Mucosa of descending colon (tissue), 3 donors: ENCODE data around the gene ANXA2R. TPM values are rescaled to one million over a fixed set of nuclear protein-coding genes. Genes with fewer than 3 reads are reported as not detected.
"Not testable (repeated sequence)": the region's sequence is repeated elsewhere in the genome, so short reads cannot be mapped to it uniquely, and the experiment has no call there.

Source experiments
- ATAC-seq: fragments of 200-7000 bp; cut with Tn5 transposase; one replicate; pipeline ENCODE4 v1.9.1; 2020; ENCODE audit warnings: mild to moderate bottlenecking, moderate library complexity
- DNase-seq, 3 donors: peaks; one replicate each; pipeline ENCODE4 v3.0.0-alpha.2; 2020
- H3K36me3 ChIP-seq: fragments of 200-600 bp; one replicate; pipeline ENCODE4 v1.8.0; 2021; ENCODE audit warnings: low read depth, mild to moderate bottlenecking
- H3K4me1 ChIP-seq: fragments of 200-600 bp; one replicate; pipeline ENCODE4 v1.8.0; 2021; ENCODE audit warnings: low read depth, mild to moderate bottlenecking
- H3K4me3 ChIP-seq: fragments of 200-600 bp; one replicate; pipeline ENCODE4 v1.8.0; 2021; ENCODE audit warnings: mild to moderate bottlenecking
- H3K9me3 ChIP-seq: fragments of 200-600 bp; one replicate; pipeline ENCODE4 v1.8.0; 2021; ENCODE audit warnings: mild to moderate bottlenecking
- intact Hi-C, 2 donors: fragments of 100-400 bp; cut with DNase I in 1 of 2; cut with micrococcal nuclease in 1 of 2; formaldehyde crosslinking; loops; one replicate each; pipeline versions ENCODE4 v1.11.0 to v1.11.1; 2022; cut with DNase I, micrococcal nuclease
- long read RNA-seq, 2 donors: library from polyadenylated mRNA; unstranded; transcript quantifications; one replicate each; pipeline ENCODE4 v2.0.0, GENCODE V29; 2019 to 2021
- total RNA-seq, 3 donors: library from RNA; stranded (reverse); fragmentation: NEBNext Ultra II Directional in 2 of 3; extraction: Animal tissue kit (Norgen Biotek cat#: 25700) in 2 of 3; gene quantifications; one replicate each; pipeline versions ENCODE4 v1.2.1 to v1.2.4, GENCODE V29; 2021 to 2023
- TF ChIP-seq, protein P1 (sequence below): fragments of 200-600 bp; IDR thresholded peaks from one replicate; pipeline ENCODE4 v1.8.0; 2022; ENCODE audit warnings: antibody characterized with exemption, mild to moderate bottlenecking
- donor health status: DM: no; HTN: no; CAD: no; lungs with moderate emphysema.
- donor health status: DM: no; HTN: no; CAD: no.
- donor health status: DM: no; HTN: yes; CAD: no.

ANXA2R gene, protein sequence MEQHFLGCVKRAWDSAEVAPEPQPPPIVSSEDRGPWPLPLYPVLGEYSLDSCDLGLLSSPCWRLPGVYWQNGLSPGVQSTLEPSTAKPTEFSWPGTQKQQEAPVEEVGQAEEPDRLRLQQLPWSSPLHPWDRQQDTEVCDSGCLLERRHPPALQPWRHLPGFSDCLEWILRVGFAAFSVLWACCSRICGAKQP
- total RNA-seq: 1 to 10 TPM; 1.3 to 2.3 (median 1.8) TPM
- long read RNA-seq, donor 1, partial matches to known transcripts: 0 of 1 reads
- long read RNA-seq, donor 1, other reads (novel, unspliced or antisense): 0 of 1 reads
- long read RNA-seq, donor 2, partial matches to known transcripts: 0 of 1 reads
- long read RNA-seq, donor 2, other reads (novel, unspliced or antisense): 0 of 1 reads

DNA sequence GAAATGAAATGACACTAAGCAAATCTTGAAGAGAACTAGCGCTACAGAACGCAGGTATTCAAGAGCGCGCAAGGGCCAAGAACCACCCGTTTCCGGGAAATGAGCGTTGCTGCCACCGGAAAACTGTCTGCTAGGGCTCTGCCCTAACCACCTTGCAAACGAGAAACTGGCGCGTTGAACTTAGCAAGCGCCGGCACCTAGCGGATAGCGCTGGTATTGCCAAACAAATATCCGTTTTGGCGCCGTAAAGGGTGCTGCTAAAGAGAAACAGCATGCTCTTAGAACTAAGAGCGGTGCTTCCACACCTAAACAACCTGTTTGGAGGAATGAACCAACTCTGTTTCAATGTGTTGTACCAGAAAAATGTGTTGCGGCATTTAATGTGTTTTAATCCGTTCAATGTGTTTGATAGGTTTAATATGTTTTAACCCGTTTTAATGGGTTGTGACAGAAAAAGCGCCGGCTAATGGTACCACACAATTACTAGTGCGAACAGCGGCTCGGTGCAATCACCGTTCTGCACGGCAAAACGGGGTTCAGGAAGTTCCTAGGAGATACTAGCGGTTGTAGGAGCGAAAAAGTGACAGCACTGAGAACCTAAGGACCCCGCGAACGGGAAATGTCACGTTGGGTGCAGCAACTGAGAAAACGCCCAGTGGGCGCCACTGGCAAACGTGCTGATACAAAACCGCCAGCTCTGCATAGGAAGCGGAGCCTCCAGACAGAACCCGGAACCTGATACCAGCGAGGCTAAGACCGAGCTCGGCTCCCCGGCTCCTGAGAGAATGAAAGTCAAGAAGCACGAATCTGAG, at the start of gene ANXA2R:
ANXA2R (minus strand) TSS at position 33 of the 812 bp plus-strand sequence. CDS start 273 bp downstream, outside the sequence.
- intact Hi-C loops: loop anchor here in 1 of 2 donors (5.0 kb wide), 1 partner anchor 43 kb away; no protein-coding TSS in a partner anchor
- H3K4me3 ChIP-seq: no peak within 1 kb of the TSS
- H3K36me3 ChIP-seq: no peaks in the 10 kb centered on the region
- H3K9me3 ChIP-seq: no peaks in the 10 kb centered on the region
- peak; percentile 92 to 95 (median 93) for DNase-seq
- peaks cover 32% of the 10 kb centered on the region for H3K4me1 ChIP-seq
- peak; percentile 79 for ATAC-seq
- TF ChIP-seq, protein P1, sequence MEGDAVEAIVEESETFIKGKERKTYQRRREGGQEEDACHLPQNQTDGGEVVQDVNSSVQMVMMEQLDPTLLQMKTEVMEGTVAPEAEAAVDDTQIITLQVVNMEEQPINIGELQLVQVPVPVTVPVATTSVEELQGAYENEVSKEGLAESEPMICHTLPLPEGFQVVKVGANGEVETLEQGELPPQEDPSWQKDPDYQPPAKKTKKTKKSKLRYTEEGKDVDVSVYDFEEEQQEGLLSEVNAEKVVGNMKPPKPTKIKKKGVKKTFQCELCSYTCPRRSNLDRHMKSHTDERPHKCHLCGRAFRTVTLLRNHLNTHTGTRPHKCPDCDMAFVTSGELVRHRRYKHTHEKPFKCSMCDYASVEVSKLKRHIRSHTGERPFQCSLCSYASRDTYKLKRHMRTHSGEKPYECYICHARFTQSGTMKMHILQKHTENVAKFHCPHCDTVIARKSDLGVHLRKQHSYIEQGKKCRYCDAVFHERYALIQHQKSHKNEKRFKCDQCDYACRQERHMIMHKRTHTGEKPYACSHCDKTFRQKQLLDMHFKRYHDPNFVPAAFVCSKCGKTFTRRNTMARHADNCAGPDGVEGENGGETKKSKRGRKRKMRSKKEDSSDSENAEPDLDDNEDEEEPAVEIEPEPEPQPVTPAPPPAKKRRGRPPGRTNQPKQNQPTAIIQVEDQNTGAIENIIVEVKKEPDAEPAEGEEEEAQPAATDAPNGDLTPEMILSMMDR: peak; percentile 82

DNA sequence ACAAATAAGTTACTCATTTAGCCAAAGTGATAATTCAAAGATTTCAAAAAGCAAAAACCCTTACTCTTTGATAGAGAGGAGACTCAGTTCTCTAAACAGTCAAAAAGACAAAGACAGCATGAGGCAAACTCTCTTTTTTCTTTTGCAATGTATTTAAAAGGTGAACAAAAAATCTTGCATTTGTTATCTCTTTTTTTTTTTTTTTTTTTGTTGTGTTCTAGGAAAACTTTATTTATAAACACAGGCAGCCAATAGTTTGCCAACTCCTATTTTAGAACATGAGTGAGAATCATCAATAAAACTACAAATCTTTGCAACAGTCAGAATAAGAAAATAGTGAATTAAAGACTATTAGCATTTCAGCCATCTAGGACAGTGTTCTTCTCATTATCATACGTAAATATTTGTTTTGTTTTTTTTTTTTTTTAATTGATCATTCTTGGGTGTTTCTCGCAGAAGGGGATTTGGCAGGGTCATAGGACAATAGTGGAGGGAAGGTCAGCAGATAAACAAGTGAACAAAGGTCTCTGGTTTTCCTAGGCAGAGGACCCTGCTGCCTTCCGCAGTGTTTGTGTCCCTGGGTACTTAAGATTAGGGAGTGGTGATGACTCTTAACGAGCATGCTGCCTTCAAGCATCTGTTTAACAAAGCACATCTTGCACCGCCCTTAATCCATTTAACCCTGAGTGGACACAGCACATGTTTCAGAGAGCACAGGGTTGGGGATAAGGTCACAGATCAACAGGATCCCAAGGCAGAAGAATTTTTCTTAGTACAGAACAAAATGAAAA, 46.2 kb upstream of the ANXA2R start:
- H3K9me3 ChIP-seq, intact Hi-C loops, H3K36me3 ChIP-seq, DNase-seq, H3K4me1 ChIP-seq, H3K4me3 ChIP-seq, ATAC-seq: not testable (repeated sequence)

DNA sequence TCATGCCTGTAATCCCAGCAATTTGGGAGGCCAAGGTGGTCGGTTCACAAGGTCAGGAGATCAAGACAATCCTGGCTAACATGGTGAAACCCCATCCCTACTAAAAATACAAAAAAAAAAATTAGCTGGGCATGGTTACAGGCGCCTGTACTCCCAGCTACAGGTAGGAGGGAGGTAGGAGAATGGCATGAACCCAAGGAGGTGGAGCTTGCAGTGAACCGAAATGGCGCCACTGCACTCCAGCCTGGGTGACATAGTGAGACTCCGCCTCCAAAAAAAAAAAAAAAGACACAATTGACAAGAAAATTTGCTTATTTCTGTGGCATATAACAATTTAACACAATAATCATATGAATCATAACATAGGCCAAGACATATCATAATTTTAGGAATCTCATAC, 45.3 kb upstream of the ANXA2R start:
- no peak for ATAC-seq

DNA sequence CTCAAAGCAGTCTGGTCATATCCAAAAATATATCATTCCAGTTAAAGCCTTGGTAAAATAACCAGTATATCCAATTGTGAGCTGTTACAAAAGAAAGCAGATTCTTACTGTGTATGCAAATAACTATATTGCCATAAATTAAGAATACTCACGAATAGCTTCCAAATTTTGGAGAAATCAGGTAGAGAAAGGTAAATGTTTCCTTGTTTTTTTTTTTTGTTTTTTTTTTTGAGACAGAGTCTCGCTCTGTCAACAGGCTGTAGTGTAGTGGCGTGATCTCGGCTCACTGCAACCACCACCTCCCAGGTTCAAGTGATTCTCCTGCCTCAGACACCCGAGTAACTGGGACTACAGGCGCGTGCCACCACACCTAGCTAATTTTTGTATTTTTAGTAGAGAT, 44.3 kb upstream of the ANXA2R start:
- H3K9me3 ChIP-seq, H3K4me1 ChIP-seq, intact Hi-C loops, H3K36me3 ChIP-seq, ATAC-seq, DNase-seq, H3K4me3 ChIP-seq: not testable (repeated sequence)

More for the DNA sequence above, 45.3 kb upstream of the ANXA2R start:
- H3K36me3 ChIP-seq: no peaks in the 10 kb centered on the region
- TF ChIP-seq, protein P1: no peak
- no peak overlapping the region for H3K4me3 ChIP-seq
- peaks cover 3% of the 10 kb centered on the region for H3K9me3 ChIP-seq
- intact Hi-C loops: no loop called here
- H3K4me1 ChIP-seq: no peaks in the 10 kb centered on the region
- DNase-seq: no peak

DNA sequence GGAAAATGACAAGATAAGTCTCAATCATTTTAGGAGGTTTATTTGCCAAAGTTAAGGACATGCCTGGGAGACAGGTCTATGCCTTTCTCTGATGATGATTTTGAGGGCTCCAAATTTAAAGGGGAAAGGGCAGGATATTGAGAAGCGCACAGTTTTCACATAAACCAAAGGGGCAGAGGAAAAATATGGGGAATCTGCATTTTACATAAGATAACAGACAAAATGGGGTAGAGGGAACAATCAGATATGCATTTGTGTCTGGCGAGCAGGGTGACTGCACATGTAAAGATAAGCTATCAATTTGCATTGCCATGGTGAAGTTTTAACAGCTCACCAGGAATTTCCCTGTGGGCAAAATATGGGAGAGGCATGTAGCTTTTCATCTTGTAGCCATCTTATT, 41.2 kb upstream of the ANXA2R start:
- intact Hi-C loops, H3K9me3 ChIP-seq, H3K36me3 ChIP-seq, H3K4me1 ChIP-seq, ATAC-seq, H3K4me3 ChIP-seq, DNase-seq: not testable (repeated sequence)

DNA sequence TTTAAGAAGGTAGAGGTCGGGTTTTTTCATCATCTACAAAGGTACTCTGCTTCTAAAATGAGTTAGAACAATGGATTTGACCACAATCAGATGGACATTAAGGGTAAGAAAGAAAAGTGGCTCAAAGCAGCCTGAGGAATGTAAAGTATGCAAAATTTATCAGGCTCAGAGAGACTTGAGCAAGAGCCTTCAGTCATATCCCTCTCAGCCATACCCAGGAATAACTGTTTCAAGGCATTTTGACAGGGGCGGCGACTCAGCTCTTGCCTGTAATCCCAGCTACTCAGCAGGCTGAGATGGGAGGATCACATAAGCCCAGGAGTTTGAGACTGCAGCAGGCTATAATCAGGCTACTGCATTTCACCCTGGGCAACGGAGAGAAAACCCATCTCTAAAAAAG, 38.8 kb upstream of the ANXA2R start:
- intact Hi-C loops: no loop called here
- no peak for ATAC-seq
- no peaks in the 10 kb centered on the region for H3K36me3 ChIP-seq
- no peak overlapping the region for H3K4me3 ChIP-seq
- no peaks in the 10 kb centered on the region for H3K4me1 ChIP-seq
- TF ChIP-seq, protein P1: no peak
- H3K9me3 ChIP-seq: no peaks in the 10 kb centered on the region
- DNase-seq: no peak

DNA sequence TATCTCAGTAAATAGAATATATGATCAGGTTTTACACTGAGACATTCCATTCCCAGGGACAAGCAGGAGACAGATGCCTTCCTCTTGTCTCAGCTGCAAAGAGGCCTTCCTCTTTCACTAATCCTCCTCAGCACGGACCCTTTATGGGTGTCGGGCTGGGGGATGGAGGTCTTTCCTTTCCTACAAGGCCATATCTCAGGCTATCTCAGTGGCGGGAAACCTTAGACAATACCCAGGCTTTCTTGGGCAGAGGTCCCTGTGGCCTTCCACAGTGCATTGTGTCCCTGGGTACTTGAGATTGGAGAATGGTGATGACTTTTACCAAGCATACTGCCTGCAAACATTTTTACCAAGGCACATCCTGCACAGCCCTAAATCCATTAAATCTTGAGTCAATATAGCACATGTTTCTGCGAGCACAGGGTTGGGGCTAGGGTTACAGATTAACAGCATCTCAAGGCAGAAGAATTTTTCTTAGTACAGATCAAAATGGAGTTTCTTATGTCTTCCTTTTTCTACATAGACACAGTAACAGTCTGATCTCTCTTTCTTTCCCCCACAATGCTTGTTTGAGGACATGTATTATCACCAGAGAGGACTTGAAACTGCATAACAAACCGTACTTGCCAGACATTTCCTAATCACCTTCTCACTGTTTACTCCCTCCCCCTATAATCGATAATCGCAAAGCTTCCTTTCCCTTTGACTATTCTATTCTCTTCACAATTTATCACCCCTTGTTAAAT, 37.5 kb upstream of the ANXA2R start:
- H3K36me3 ChIP-seq, H3K4me1 ChIP-seq, intact Hi-C loops, ATAC-seq, H3K9me3 ChIP-seq, H3K4me3 ChIP-seq, DNase-seq: not testable (repeated sequence)
